Lower leg skin (tissue), 3 donors: Measurements from ENCODE around the gene ANKEF1.

Experiments used
- POLR2A ChIP-seq, 2 donors: fragments of 450-650 bp; IDR thresholded peaks; one replicate each; pipeline ENCODE4 v1.6.1; 2016 to 2017; ENCODE audit warnings: antibody characterized with exemption in 2 of 2, mild to moderate bottlenecking in 1 of 2, moderate library complexity in 1 of 2
- TF ChIP-seq, protein P1 (sequence below), 3 donors: fragments of 450-650 bp; IDR thresholded peaks; one replicate each; pipeline ENCODE4 v1.5.1; 2016; ENCODE audit warnings: antibody characterized with exemption in 3 of 3, mild to moderate bottlenecking in 3 of 3, moderate library complexity in 2 of 3

- no peak for TF ChIP-seq POLR2A (IDR thresholded peaks at IDR 0.05)
- TF ChIP-seq, protein P1, sequence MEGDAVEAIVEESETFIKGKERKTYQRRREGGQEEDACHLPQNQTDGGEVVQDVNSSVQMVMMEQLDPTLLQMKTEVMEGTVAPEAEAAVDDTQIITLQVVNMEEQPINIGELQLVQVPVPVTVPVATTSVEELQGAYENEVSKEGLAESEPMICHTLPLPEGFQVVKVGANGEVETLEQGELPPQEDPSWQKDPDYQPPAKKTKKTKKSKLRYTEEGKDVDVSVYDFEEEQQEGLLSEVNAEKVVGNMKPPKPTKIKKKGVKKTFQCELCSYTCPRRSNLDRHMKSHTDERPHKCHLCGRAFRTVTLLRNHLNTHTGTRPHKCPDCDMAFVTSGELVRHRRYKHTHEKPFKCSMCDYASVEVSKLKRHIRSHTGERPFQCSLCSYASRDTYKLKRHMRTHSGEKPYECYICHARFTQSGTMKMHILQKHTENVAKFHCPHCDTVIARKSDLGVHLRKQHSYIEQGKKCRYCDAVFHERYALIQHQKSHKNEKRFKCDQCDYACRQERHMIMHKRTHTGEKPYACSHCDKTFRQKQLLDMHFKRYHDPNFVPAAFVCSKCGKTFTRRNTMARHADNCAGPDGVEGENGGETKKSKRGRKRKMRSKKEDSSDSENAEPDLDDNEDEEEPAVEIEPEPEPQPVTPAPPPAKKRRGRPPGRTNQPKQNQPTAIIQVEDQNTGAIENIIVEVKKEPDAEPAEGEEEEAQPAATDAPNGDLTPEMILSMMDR (IDR thresholded peaks at IDR 0.05): no peak
Observed at GRCh38 chr20:10077081-10077471, 42.3 kb downstream of the ANKEF1 start.
